ENCODE results near the gene ANKRD33B. TPM values are rescaled to one million over a fixed set of nuclear protein-coding genes. Genes with fewer than 3 reads are reported as not detected.
A peak's percentile ranks its signal among the peaks of the same experiment; 100 is the strongest.

Gene ANKRD33B
- total and polyA plus RNA-seq, 11 donors = 0.98 to 33.8 (median 4.9) TPM

- TF ChIP-seq POLR2A (IDR thresholded peaks at IDR 0.05) = no peak
- no peak for TF ChIP-seq CTCF (IDR thresholded peaks at IDR 0.05)
- Histone ChIP-seq H3K4me1 (peaks cover 0 to 18% (median 0%) of the 10 kb centered on the region in 12 donors), H3K27me3 (peaks cover 0 to 5% (median 0%) of the 10 kb centered on the region in 9 donors), H3K4me3 (no peak overlapping the region), H3K27ac (no peak overlapping the region), H3K36me3 (no peaks in the 10 kb centered on the region), H3K9me3 (no peaks in the 10 kb centered on the region)
- WGBS, 4 donors = 89 to 100% (median 91%) methylated on average over 1 of the region's 1 CpG
- ATAC-seq (no peak), DNase-seq (no peak)
- intact Hi-C loops (cut with DNase I) = no loop called here
Measured at GRCh38 chr5:10528827-10529226, 35.0 kb upstream of the ANKRD33B start.

GRCh38 chr5:10530601-10531320, 33.1 kb upstream of the ANKRD33B start:
- 84 to 93% (median 89%) methylated on average over 11 of the region's 11 CpGs for WGBS, 4 donors

GRCh38 chr5:10532421-10532820, 31.4 kb upstream of the ANKRD33B start:
- TF ChIP-seq POLR2A (IDR thresholded peaks at IDR 0.05) = no peak
- TF ChIP-seq CTCF (IDR thresholded peaks at IDR 0.05) = no peak
- peaks cover 0 to 17% (median 11%) of the 10 kb centered on the region in 12 donors for H3K4me1 ChIP-seq
- intact Hi-C loops (cut with DNase I) = no loop called here
- H3K27me3 ChIP-seq = peaks cover 0 to 5% (median 0%) of the 10 kb centered on the region in 9 donors
- ATAC-seq (no peak), DNase-seq (no peak)
- no peak overlapping the region for H3K27ac ChIP-seq
- WGBS, 4 donors = 93 to 97% (median 95%) methylated on average over 3 of the region's 3 CpGs
- H3K4me3 ChIP-seq = no peak overlapping the region
- no peaks in the 10 kb centered on the region for H3K9me3 ChIP-seq
- no peaks in the 10 kb centered on the region for H3K36me3 ChIP-seq

More at GRCh38 chr5:10530601-10531320, 33.1 kb upstream of the ANKRD33B start:
- H3K27ac ChIP-seq = no peak overlapping the region
- intact Hi-C loops (cut with DNase I) = no loop called here
- peaks cover 0 to 5% (median 0%) of the 10 kb centered on the region in 9 donors for H3K27me3 ChIP-seq
- no peak overlapping the region for H3K4me3 ChIP-seq
- H3K9me3 ChIP-seq = no peaks in the 10 kb centered on the region
- H3K4me1 ChIP-seq = peaks cover 0 to 10% (median 0%) of the 10 kb centered on the region in 12 donors
- TF ChIP-seq CTCF (IDR thresholded peaks at IDR 0.05) (no peak), POLR2A (IDR thresholded peaks at IDR 0.05) (no peak)
- no peak for DNase-seq
- H3K36me3 ChIP-seq = no peaks in the 10 kb centered on the region
- no peak for ATAC-seq

GRCh38 chr5:10533226-10533625, 30.6 kb upstream of the ANKRD33B start:
- Histone ChIP-seq H3K9me3 (no peaks in the 10 kb centered on the region), H3K4me3 (peak overlapping the region in 2 of 12 donors; percentile 10 to 13), H3K36me3 (no peaks in the 10 kb centered on the region), H3K27ac (peak overlapping the region in 1 of 12 donors; percentile 39), H3K4me1 (peaks cover 0 to 20% (median 13%) of the 10 kb centered on the region in 12 donors), H3K27me3 (peaks cover 0 to 5% (median 0%) of the 10 kb centered on the region in 9 donors)
- no peak for TF ChIP-seq CTCF (IDR thresholded peaks at IDR 0.05)
- no peak for TF ChIP-seq POLR2A (IDR thresholded peaks at IDR 0.05)
- ATAC-seq = peak; percentile 16 to 76 (median 74)
- DNase-seq = peak in 3 of 5 donors; percentile 18 to 51 (median 37)
- intact Hi-C loops (cut with DNase I) = no loop called here
- 16 to 29% (median 23%) methylated on average over 17 of the region's 17 CpGs for WGBS, 4 donors

Measured in heart left ventricle (tissue), 16 donors.